NCI-H524 (cell line): ENCODE data around the gene RABL2B.

ENCODE experiments used
- DNase-seq, 2 experiments: peaks; one replicate each; lab custom pipeline; 2025; lab: John Stamatoyannopoulos, UW

Gene RABL2B

DNA sequence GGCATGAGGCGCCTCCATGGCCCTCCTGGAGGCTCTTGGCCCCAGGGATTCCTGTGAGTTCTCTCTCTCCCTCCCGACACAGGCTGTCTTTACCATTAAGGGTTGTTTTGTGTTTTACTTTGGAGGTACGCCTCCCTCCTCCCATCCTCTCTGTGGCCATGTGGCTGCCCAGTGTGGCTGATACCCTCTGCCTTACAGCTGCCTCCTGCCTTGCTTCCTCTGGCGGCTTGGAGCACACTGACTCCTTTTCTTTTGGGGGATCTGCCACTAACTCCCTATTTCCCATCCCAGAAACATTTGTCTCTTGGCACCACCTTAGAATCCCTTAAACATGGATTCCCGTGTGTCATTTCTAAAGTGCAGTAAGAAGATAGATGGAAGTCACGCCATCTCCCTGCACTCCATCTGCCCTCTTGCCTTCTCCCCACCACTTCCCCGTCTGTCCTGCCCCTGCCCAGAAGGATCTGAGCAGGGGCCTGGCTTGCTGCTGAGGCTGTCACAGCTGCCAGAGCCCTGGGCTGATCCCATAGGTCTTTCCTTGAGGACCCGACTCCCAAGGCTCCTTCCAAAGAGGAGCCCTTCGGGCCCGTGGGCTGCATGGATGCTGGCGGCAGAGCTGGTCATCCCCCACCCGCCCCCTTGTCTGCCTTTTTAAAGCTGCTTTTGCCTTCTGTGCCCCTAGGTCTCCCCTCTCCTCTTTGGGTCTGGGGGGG, 60.6 kb downstream of the RABL2B start:
- no peak for DNase-seq

DNA sequence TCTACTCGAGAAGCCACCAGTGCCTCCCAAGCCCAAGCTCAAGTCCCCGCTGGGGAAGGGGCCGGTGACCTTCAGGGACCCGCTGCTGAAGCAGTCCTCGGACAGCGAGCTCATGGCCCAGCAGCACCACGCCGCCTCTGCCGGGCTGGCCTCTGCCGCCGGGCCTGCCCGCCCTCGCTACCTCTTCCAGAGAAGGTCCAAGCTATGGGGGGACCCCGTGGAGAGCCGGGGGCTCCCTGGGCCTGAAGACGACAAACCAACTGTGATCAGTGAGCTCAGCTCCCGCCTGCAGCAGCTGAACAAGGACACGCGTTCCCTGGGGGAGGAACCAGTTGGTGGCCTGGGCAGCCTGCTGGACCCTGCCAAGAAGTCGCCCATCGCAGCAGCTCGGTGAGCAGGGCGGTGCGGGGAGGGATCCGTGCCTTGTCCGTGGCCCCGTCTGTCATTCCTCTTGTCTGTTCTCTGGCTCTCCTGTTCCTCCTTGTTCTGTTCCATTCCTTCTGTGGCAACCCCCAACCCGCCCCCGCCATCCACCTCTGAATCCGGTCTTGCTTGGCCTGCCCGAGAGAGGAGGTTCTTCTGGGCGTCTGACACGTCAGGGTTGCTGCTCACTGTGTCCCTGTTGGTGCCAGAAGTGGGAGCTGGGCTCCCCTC, 61.3 kb downstream of the RABL2B start:
- DNase-seq: no peak

DNA sequence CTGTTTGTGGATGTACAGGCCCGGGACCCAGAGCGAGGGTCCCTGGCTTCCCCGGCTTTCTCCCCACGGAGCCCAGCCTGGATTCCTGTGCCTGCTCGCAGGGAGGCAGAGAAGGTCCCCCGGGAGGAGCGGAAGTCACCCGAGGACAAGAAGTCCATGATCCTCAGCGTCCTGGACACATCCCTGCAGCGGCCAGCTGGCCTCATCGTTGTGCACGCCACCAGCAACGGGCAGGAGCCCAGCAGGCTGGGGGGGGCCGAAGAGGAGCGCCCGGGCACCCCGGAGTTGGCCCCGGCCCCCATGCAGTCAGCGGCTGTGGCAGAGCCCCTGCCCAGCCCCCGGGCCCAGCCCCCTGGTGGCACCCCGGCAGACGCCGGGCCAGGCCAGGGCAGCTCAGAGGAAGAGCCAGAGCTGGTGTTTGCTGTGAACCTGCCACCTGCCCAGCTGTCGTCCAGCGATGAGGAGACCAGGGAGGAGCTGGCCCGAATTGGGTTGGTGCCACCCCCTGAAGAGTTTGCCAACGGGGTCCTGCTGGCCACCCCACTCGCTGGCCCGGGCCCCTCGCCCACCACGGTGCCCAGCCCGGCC, 62.1 kb downstream of the RABL2B start:
- no peak for DNase-seq

DNA sequence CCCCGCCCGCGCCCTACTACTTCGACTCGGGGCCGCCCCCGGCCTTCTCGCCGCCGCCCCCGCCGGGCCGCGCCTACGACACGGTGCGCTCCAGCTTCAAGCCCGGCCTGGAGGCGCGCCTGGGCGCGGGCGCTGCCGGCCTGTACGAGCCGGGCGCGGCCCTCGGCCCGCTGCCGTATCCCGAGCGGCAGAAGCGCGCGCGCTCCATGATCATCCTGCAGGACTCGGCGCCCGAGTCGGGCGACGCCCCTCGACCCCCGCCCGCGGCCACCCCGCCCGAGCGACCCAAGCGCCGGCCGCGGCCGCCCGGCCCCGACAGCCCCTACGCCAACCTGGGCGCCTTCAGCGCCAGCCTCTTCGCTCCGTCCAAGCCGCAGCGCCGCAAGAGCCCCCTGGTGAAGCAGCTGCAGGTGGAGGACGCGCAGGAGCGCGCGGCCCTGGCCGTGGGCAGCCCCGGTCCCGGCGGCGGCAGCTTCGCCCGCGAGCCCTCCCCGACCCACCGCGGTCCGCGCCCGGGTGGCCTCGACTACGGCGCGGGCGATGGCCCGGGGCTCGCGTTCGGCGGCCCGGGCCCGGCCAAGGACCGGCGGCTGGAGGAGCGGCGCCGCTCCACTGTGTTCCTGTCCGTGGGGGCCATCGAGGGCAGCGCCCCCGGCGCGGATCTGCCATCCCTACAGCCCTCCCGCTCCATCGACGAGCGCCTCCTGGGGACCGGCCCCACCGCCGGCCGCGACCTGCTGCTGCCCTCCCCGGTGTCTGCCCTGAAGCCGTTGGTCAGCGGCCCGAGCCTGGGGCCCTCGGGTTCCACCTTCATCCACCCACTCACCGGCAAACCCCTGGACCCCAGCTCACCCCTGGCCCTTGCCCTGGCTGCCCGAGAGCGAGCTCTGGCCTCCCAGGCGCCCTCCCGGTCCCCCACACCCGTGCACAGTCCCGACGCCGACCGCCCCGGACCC, 62.9 kb downstream of the RABL2B start:
- no peak for DNase-seq

DNA sequence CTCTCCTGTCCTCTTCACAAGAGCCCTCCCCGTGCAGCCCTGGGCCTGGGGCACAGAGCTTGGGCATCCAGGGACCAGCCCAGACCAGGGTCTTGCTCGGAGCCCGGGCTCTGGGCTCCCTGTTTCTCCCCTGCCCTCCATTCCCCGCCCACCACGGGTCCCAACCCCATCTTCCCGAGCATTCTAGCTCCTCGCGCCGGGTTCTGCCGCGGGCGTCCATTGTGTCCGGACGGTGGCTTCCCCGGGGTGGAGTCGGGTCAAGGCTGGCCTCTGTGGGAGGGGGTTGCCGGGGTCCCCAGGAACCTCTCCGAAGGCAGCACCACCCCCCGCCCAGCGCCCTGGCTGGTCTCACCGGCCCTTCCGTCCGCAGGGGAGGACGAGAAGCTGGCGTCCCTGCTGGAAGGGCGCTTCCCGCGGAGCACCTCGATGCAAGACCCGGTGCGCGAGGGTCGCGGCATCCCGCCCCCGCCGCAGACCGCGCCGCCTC, 63.6 kb downstream of the RABL2B start:
- no peak for DNase-seq

DNA sequence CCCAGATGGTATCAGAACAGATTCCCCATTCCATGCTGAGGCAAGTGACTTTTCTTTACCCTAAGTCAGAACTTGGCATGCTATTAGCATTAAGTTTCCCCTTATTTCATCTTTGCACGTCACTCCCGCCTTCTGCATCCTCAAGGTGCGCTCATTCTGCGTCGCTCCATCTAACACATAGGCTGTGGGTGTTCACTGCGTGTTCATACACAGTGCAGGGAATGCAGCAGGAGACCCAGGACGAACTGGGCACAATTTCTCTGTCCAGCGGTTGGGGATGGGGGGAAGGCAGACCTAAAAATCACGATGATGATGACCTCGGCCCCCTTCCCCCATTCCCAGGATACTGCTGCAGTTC, 65.1 kb downstream of the RABL2B start:
- DNase-seq: no peak

DNA sequence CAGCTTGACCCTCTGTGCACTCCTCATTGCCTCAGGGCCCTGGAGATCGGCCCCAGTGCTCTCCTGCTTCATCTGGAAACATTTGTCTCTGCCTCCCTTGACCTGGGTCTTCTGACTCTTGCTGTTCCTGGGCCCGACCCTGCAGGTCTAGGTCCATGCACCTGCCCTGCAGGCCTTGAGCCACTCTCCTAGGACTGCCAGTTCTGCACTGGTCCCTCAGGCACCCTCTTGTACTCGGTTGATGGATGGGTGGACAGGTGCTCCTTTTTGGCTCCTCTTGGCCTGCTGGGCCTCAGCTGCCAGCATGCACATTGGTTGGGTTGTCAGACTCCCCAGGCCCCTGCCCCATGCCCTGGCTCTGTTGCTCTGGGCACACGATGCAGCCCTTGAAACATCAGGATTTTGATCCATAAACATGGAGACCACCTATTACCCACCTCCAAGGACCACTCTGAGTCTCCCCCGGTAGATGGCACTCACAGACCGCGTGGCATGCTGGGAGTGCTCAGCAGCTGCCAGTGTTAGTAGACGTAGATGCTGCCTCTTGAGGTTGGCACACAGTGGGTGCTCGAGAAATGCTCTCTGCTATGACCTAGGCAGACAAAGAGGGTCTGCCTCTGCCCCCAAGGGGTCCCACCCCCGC, 65.6 kb downstream of the RABL2B start:
- peak in 1 of 2 experiments; percentile 63 for DNase-seq
